H9 (cell line): ENCODE measurements around the gene GPN2. TPM values are rescaled to one million over a fixed set of nuclear protein-coding genes. Genes with fewer than 3 reads are reported as not detected.

ENCODE experiments used
- DNase-seq: peaks from one replicate; pipeline ENCODE4 v3.0.0-alpha.2; 2017
- H2AFZ ChIP-seq: one replicate; pipeline ENCODE4 v1.6.1; 2013; ENCODE audit warnings: mild to moderate bottlenecking, low read length, control low read depth, moderate library complexity
- H2AK5ac ChIP-seq: 2 replicates; pipeline ENCODE4 v1.6.1; 2013; ENCODE audit warnings: low read length, control low read depth, mixed read lengths; ENCODE audit not compliant: insufficient read length
- H2BK120ac ChIP-seq: one replicate; pipeline ENCODE4 v1.6.1; 2013; ENCODE audit warnings: low read depth, mild to moderate bottlenecking, low read length, control low read depth, inconsistent platforms; ENCODE audit not compliant: poor library complexity, severe bottlenecking
- H2BK12ac ChIP-seq: 2 replicates; pipeline ENCODE4 v1.6.1; 2013; ENCODE audit warnings: low read length, control low read depth, mixed read lengths, low read depth; ENCODE audit not compliant: insufficient read length
- H2BK15ac ChIP-seq: 2 replicates; pipeline ENCODE4 v1.6.1; 2013; ENCODE audit warnings: low read depth, low read length, control low read depth
- H2BK20ac ChIP-seq: one replicate; pipeline ENCODE4 v1.6.1; 2013; ENCODE audit warnings: low read depth, mild to moderate bottlenecking, low read length, control low read depth, inconsistent platforms; ENCODE audit not compliant: poor library complexity, severe bottlenecking
- H2BK5ac ChIP-seq: 2 replicates; pipeline ENCODE4 v1.6.1; 2013; ENCODE audit warnings: low read length, control low read depth, mixed read lengths; ENCODE audit not compliant: insufficient read length
- H3K14ac ChIP-seq: 2 replicates; pipeline ENCODE4 v1.6.1; 2013; ENCODE audit warnings: low read length, control low read depth; ENCODE audit not compliant: insufficient read depth
- H3K18ac ChIP-seq: 2 replicates; pipeline ENCODE4 v1.6.1; 2013; ENCODE audit warnings: low read depth, mild to moderate bottlenecking, mixed read lengths, low read length, control low read depth; ENCODE audit not compliant: insufficient read length
- H3K23ac ChIP-seq: 2 replicates; pipeline ENCODE4 v1.6.1; 2013; ENCODE audit warnings: low read length, control low read depth, mixed read lengths, low read depth; ENCODE audit not compliant: insufficient read length
- H3K23me2 ChIP-seq: 2 replicates; pipeline ENCODE4 v1.6.1; 2013; ENCODE audit warnings: low read depth, mild to moderate bottlenecking, mixed read lengths, low read length, control low read depth; ENCODE audit not compliant: insufficient read length, poor library complexity, severe bottlenecking
- H3K27ac ChIP-seq: 2 replicates; pipeline ENCODE4 v1.5.1; 2013; ENCODE audit warnings: low read length, control low read depth, mixed read lengths, low read depth; ENCODE audit not compliant: insufficient read length
- H3K27me3 ChIP-seq: 2 replicates; pipeline ENCODE4 v1.6.1; 2013; ENCODE audit warnings: low read length, control low read depth, inconsistent platforms; ENCODE audit not compliant: insufficient read depth
- H3K4ac ChIP-seq: 2 replicates; pipeline ENCODE4 v1.6.1; 2013; ENCODE audit warnings: low read depth, mild to moderate bottlenecking, control low read depth, inconsistent platforms, low read length, moderate library complexity
- H3K4me1 ChIP-seq: 2 replicates; pipeline ENCODE4 v1.6.1; 2013; ENCODE audit warnings: low read length, control low read depth, inconsistent platforms; ENCODE audit not compliant: insufficient read depth
- H3K4me2 ChIP-seq: 2 replicates; pipeline ENCODE4 v1.6.1; 2013; ENCODE audit warnings: low read length, control low read depth, mixed read lengths; ENCODE audit not compliant: insufficient read length, insufficient read depth
- H3K56ac ChIP-seq: 2 replicates; pipeline ENCODE4 v1.6.1; 2013; ENCODE audit warnings: low read depth, mild to moderate bottlenecking, mixed read lengths, low read length, control low read depth; ENCODE audit not compliant: insufficient read length
- H3K79me1 ChIP-seq: 2 replicates; pipeline ENCODE4 v1.6.1; 2013; ENCODE audit warnings: low read depth, mild to moderate bottlenecking, moderate library complexity, low read length, control low read depth, inconsistent platforms; ENCODE audit not compliant: insufficient read depth, poor library complexity, severe bottlenecking
- H3K79me2 ChIP-seq: 2 replicates; pipeline ENCODE4 v1.6.1; 2013; ENCODE audit warnings: low read length, control low read depth, inconsistent platforms; ENCODE audit not compliant: insufficient read depth
- H3K9ac ChIP-seq: 2 replicates; pipeline ENCODE4 v1.6.1; 2013; ENCODE audit warnings: low read length, control low read depth, mixed read lengths; ENCODE audit not compliant: insufficient read length; ENCODE audit errors: extremely low read depth
- H3K9me3 ChIP-seq: one replicate; pipeline ENCODE4 v1.6.1; 2013; ENCODE audit warnings: low read depth, low read length, inconsistent platforms; ENCODE audit not compliant: control insufficient read depth
- H3T11ph ChIP-seq: one replicate; pipeline ENCODE4 v1.6.1; 2013; ENCODE audit warnings: mild to moderate bottlenecking, low read length, control low read depth, inconsistent platforms
- H4K20me1 ChIP-seq: one replicate; pipeline ENCODE4 v1.6.1; 2013; ENCODE audit not compliant: control insufficient read depth, insufficient read length, insufficient read depth
- H4K5ac ChIP-seq: 2 replicates; pipeline ENCODE4 v1.6.1; 2013; ENCODE audit warnings: low read depth, mild to moderate bottlenecking, mixed read lengths, low read length, control low read depth; ENCODE audit not compliant: insufficient read length
- H4K8ac ChIP-seq: replicated peaks from 2 replicates; pipeline ENCODE4 v1.6.1; 2013; ENCODE audit warnings: low read length, control low read depth, mixed read lengths, low read depth; ENCODE audit not compliant: insufficient read length
- H4K91ac ChIP-seq: 2 replicates; pipeline ENCODE4 v1.6.1; 2013; ENCODE audit warnings: low read depth, mild to moderate bottlenecking, moderate library complexity, mixed read lengths, low read length, control low read depth; ENCODE audit not compliant: insufficient read length
- H3K27ac Mint-ChIP-seq, 3 experiments: 2 replicates in 2 of 3; 3 replicates in 1 of 3; pipeline ENCODE4 v1.8.0; 2020 to 2021; ENCODE audit warnings: mixed read lengths in 3 of 3, mild to moderate bottlenecking in 1 of 3, moderate library complexity in 1 of 3
- H3K27me3 Mint-ChIP-seq: 2 replicates; pipeline ENCODE4 v1.8.0; 2021; ENCODE audit warnings: low read depth, mild to moderate bottlenecking, moderate library complexity, mixed read lengths
- H3K36me3 Mint-ChIP-seq, 3 experiments: 2 replicates in 2 of 3; 3 replicates in 1 of 3; pipeline ENCODE4 v1.8.0; 2020 to 2021; ENCODE audit warnings: low read depth in 3 of 3, mixed read lengths in 3 of 3; ENCODE audit not compliant: insufficient read depth in 1 of 3
- H3K4me1 Mint-ChIP-seq, 2 experiments: 2 replicates each; pipeline ENCODE4 v1.8.0; 2020; ENCODE audit warnings: mixed read lengths in 2 of 2
- H3K4me3 Mint-ChIP-seq, 2 experiments: 2 replicates in 1 of 2; 3 replicates in 1 of 2; pipeline ENCODE4 v1.8.0; 2020 to 2021; ENCODE audit warnings: mild to moderate bottlenecking in 2 of 2, mixed read lengths in 2 of 2, moderate library complexity in 1 of 2
- H3K9me3 Mint-ChIP-seq, 2 experiments: 2 replicates in 1 of 2; 3 replicates in 1 of 2; pipeline ENCODE4 v1.8.0; 2020; ENCODE audit warnings: mild to moderate bottlenecking in 2 of 2, mixed read lengths in 2 of 2, moderate library complexity in 1 of 2
- CTCF ChIP-seq: fragments of 200-600 bp; sonication (generic); conservative IDR thresholded peaks from 3 replicates; pipeline ENCODE4 v1.8.0; 2021; ENCODE audit warnings: antibody characterized with exemption, mild to moderate bottlenecking
- WGBS: extraction: QIAGEN DNeasy Blood & Tissue Kit; methylation state at CpG from one replicate; pipeline ENCODE4 v1.1.7; 2013; ENCODE audit warnings: missing lambda C conversion rate, low lambda C conversion rate, mixed read lengths; ENCODE audit not compliant: insufficient read length; ENCODE audit errors: extremely low coverage; 5-methylcytosine and 5-hydroxymethylcytosine counted together
- total RNA-seq: library from RNA; stranded (reverse); gene quantifications from 2 replicates; pipeline ENCODE4 v1.2.1, GENCODE V29; 2021

GPN2 gene
- total RNA-seq, 1 experiment from 2014 or later: 47.8 TPM

- H3K27ac Mint-ChIP-seq: peak overlapping the region in 1 of 3 experiments; percentile 29; a peak in 1 of 7 replicates
- no peaks in the 10 kb centered on the region for H3K4me1 ChIP-seq
Measured at GRCh38 chr1:26938659-26939025, 48.6 kb upstream of the GPN2 start.

More at GRCh38 chr1:26938659-26939025, 48.6 kb upstream of the GPN2 start:
- no peak overlapping the region for H4K8ac ChIP-seq
- H2AFZ ChIP-seq: no peak overlapping the region
- DNase-seq: no peak
- no peak overlapping the region for H4K5ac ChIP-seq
- no peak overlapping the region for H3K23ac ChIP-seq
- no peaks in the 10 kb centered on the region for H4K20me1 ChIP-seq
- no CpG with 5 or more reads among the region's 2 CpGs for WGBS
- no peak overlapping the region for H2AK5ac ChIP-seq
- Mint-ChIP-seq H3K27me3 (no peaks in the 10 kb centered on the region), H3K9me3 (no peaks in the 10 kb centered on the region; a peak in 1 of 5 replicates), H3K4me3 (no peak overlapping the region), H3K4me1 (peaks cover 0 to 4% of the 10 kb centered on the region in 2 experiments; a peak in 1 of 4 replicates), H3K36me3 (peaks cover 35 to 71% (median 58%) of the 10 kb centered on the region in 3 experiments; a peak in 6 of 7 replicates)
- no peaks in the 10 kb centered on the region for H3K79me1 ChIP-seq
- no peaks in the 10 kb centered on the region for H3K9me3 ChIP-seq
- H3K27me3 ChIP-seq: no peaks in the 10 kb centered on the region
- H4K91ac ChIP-seq: no peak overlapping the region
- no peak overlapping the region for H3K18ac ChIP-seq
- H3T11ph ChIP-seq: no peak overlapping the region
- no peaks in the 10 kb centered on the region; the same call in 1 of the 2 replicates for H3K79me2 ChIP-seq
- H3K9ac ChIP-seq: no peak overlapping the region
- no peak overlapping the region for H3K4me2 ChIP-seq
- H2BK5ac ChIP-seq: no peak overlapping the region
- no peak overlapping the region for H3K56ac ChIP-seq
- H3K27ac ChIP-seq: no peak overlapping the region
- no peak overlapping the region for H2BK20ac ChIP-seq
- no peak overlapping the region for H2BK120ac ChIP-seq
- H2BK12ac ChIP-seq: no peak overlapping the region
- no peak for TF ChIP-seq CTCF
- no peaks in the 10 kb centered on the region for H3K23me2 ChIP-seq
- H2BK15ac ChIP-seq: no peak overlapping the region
- no peak overlapping the region for H3K4ac ChIP-seq
- no peak overlapping the region for H3K14ac ChIP-seq
